ENCODE measurements around the gene IL17RC. TPM values are rescaled to one million over a fixed set of nuclear protein-coding genes. Genes with fewer than 3 reads are reported as not detected.

IL17RC gene
- total RNA-seq, 1 donor from 2014 or later: 36.6 TPM

- no peaks in the 10 kb centered on the region for H3K27me3 Mint-ChIP-seq (ENCODE audit: unreplicated experiment)
- TF ChIP-seq, protein P1, sequence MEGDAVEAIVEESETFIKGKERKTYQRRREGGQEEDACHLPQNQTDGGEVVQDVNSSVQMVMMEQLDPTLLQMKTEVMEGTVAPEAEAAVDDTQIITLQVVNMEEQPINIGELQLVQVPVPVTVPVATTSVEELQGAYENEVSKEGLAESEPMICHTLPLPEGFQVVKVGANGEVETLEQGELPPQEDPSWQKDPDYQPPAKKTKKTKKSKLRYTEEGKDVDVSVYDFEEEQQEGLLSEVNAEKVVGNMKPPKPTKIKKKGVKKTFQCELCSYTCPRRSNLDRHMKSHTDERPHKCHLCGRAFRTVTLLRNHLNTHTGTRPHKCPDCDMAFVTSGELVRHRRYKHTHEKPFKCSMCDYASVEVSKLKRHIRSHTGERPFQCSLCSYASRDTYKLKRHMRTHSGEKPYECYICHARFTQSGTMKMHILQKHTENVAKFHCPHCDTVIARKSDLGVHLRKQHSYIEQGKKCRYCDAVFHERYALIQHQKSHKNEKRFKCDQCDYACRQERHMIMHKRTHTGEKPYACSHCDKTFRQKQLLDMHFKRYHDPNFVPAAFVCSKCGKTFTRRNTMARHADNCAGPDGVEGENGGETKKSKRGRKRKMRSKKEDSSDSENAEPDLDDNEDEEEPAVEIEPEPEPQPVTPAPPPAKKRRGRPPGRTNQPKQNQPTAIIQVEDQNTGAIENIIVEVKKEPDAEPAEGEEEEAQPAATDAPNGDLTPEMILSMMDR (IDR thresholded peaks at IDR 0.05): no peak
- no peaks in the 10 kb centered on the region for H3K9me3 Mint-ChIP-seq (ENCODE audit: unreplicated experiment)
- H3K36me3 Mint-ChIP-seq (ENCODE audit: unreplicated experiment): no peaks in the 10 kb centered on the region
- no peak overlapping the region for H3K4me3 Mint-ChIP-seq (ENCODE audit: unreplicated experiment)
- DNase-seq (ENCODE audit: extremely low spot score, unreplicated experiment): no peak
- H3K4me1 Mint-ChIP-seq (ENCODE audit: unreplicated experiment): peaks cover 6% of the 10 kb centered on the region
- no peak overlapping the region for H3K27ac Mint-ChIP-seq (ENCODE audit: unreplicated experiment)
These were observed 35.5 kb upstream of the IL17RC start for GRCh38 chr3:9881441-9881840.

DNA sequence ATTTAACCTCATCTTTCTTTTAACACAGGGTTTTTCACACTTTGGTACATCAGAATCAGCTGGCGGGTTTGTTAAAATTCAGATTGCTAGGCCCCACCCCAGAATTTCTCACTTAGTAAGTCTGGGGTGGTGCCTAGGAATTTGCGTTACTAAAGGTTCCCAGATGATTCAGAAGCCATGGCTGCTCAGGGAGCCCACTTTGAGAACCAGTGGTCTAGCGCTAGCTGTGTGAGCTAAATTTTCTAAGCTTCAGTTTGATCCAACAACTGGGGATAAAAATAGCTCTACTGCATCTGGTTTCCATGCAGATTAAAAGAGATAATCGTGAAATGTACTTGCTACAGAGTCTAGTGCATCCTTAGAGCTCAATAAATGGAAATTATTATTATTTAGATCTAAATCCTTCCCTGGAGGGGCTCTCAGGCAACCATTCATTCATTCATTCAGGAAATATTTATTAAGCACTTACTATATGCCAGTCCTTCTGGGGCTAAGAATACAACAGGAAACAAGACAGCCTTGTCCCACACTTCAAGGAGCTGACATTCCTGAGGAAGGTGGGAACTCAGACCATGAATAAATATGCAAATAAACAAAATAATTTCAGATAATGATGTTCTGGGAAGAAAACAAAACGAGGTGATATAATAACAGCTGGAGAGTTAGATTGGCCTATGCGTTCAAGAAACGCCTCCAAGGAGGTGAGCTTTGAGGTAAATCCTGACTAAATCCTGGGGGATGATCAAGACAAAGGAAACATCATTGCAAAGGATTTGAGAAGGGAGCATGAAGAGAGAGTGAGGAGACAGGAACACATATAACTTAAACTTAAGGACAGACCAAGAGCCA is 33.0 kb upstream of the IL17RC start:
- H3K9me3 Mint-ChIP-seq (ENCODE audit: unreplicated experiment): no peaks in the 10 kb centered on the region
- TF ChIP-seq, protein P1 (IDR thresholded peaks at IDR 0.05): no peak
- no peak overlapping the region for H3K4me3 Mint-ChIP-seq (ENCODE audit: unreplicated experiment)
- peak overlapping the region; percentile 39 for H3K27ac Mint-ChIP-seq (ENCODE audit: unreplicated experiment)
- H3K4me1 Mint-ChIP-seq (ENCODE audit: unreplicated experiment): peaks cover 6% of the 10 kb centered on the region
- H3K27me3 Mint-ChIP-seq (ENCODE audit: unreplicated experiment): no peaks in the 10 kb centered on the region
- no peaks in the 10 kb centered on the region for H3K36me3 Mint-ChIP-seq (ENCODE audit: unreplicated experiment)
- no peak for DNase-seq (ENCODE audit: extremely low spot score, unreplicated experiment)

GRCh38 chr3:9884555-9885165 is 32.2 kb upstream of the IL17RC start:
- peak overlapping the region; percentile 39 for H3K27ac Mint-ChIP-seq (ENCODE audit: unreplicated experiment)
- no peaks in the 10 kb centered on the region for H3K36me3 Mint-ChIP-seq (ENCODE audit: unreplicated experiment)
- H3K4me1 Mint-ChIP-seq (ENCODE audit: unreplicated experiment): peaks cover 6% of the 10 kb centered on the region
- H3K27me3 Mint-ChIP-seq (ENCODE audit: unreplicated experiment): no peaks in the 10 kb centered on the region
- no peaks in the 10 kb centered on the region for H3K9me3 Mint-ChIP-seq (ENCODE audit: unreplicated experiment)
- no peak overlapping the region for H3K4me3 Mint-ChIP-seq (ENCODE audit: unreplicated experiment)
- TF ChIP-seq, protein P1 (IDR thresholded peaks at IDR 0.05): no peak
- DNase-seq (ENCODE audit: extremely low spot score, unreplicated experiment): no peak

GRCh38 chr3:9886328-9886727 is 30.6 kb upstream of the IL17RC start:
- no peaks in the 10 kb centered on the region for H3K27me3 Mint-ChIP-seq (ENCODE audit: unreplicated experiment)
- no peaks in the 10 kb centered on the region for H3K9me3 Mint-ChIP-seq (ENCODE audit: unreplicated experiment)
- TF ChIP-seq, protein P1 (IDR thresholded peaks at IDR 0.05): no peak
- peaks cover 14% of the 10 kb centered on the region for H3K4me1 Mint-ChIP-seq (ENCODE audit: unreplicated experiment)
- no peak overlapping the region for H3K27ac Mint-ChIP-seq (ENCODE audit: unreplicated experiment)
- no peak overlapping the region for H3K4me3 Mint-ChIP-seq (ENCODE audit: unreplicated experiment)
- no peaks in the 10 kb centered on the region for H3K36me3 Mint-ChIP-seq (ENCODE audit: unreplicated experiment)
- no peak for DNase-seq (ENCODE audit: extremely low spot score, unreplicated experiment)

DNA sequence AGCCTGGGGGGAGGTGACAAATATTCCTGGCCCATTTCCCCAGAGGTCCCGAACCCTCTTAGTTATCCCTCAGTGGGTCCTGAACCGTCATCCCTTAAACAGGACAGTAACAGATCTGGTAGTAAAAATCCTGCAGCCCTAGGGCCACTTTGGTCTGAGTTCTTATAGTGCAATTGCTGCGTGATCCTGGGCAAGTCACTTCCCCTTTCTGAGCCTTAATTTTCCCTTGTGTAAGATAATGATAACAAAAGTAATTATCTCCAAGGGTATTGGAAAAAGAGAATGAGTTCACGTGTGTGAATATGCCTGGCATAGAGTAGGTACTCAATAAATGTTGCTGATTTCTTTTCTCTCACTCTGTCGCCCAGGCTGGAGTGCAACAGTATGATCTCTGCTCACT is 29.4 kb upstream of the IL17RC start:
- TF ChIP-seq, protein P1 (IDR thresholded peaks at IDR 0.05): no peak
- Mint-ChIP-seq H3K27me3 (ENCODE audit: unreplicated experiment) (no peaks in the 10 kb centered on the region), H3K27ac (ENCODE audit: unreplicated experiment) (no peak overlapping the region), H3K4me1 (ENCODE audit: unreplicated experiment) (peaks cover 21% of the 10 kb centered on the region), H3K9me3 (ENCODE audit: unreplicated experiment) (no peaks in the 10 kb centered on the region), H3K4me3 (ENCODE audit: unreplicated experiment) (no peak overlapping the region), H3K36me3 (ENCODE audit: unreplicated experiment) (no peaks in the 10 kb centered on the region)
- DNase-seq (ENCODE audit: extremely low spot score, unreplicated experiment): no peak

Measured in osteocyte (in vitro differentiated cells).